ENCODE data around the gene NCCRP1. TPM values are rescaled to one million over a fixed set of nuclear protein-coding genes. Genes with fewer than 3 reads are reported as not detected.

NCCRP1 gene
- total RNA-seq, 1 experiment from 2014 or later, result not detected

DNA sequence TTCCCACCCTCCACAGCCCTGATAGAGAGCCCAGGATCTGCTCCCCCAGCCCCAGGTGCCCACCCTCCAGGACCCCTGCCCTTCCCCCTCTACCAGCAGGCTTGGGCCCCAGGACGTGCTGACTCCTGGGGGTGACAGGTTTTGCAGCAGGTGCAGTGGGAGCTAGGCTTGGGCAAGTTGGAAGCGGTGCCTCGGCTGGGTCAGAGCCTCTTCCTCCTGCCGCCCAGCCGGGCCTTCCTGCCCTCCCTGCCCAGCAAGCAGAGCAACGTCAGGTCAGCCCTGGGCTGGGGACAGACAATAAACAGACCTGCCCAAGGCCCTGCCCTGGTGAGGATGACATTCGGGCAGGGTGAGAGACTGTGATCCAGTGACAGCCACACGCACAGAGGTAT lies 9.2 kb upstream of the NCCRP1 start:
- CTCF ChIA-PET, result interaction anchor here (0.6 to 1.5 kb wide), 5 partner anchors 28 to 76 kb away, joined by 3 to 4 read pairs (median 3); no protein-coding TSS in a partner anchor
- no peak for DNase-seq (ENCODE audit: unreplicated experiment)
- intact Hi-C loops (cut with micrococcal nuclease), result loop anchor here (1.0 kb wide), 2 partner anchors 65 to 135 kb away; no protein-coding TSS in a partner anchor
- peaks cover 4% of the 10 kb centered on the region for H3K36me3 Mint-ChIP-seq (ENCODE audit: insufficient read depth, unreplicated experiment)
- no peaks in the 10 kb centered on the region for H3K9me3 Mint-ChIP-seq (ENCODE audit: unreplicated experiment)
- H3K4me1 Mint-ChIP-seq (ENCODE audit: insufficient read depth, unreplicated experiment), result peaks cover 6% of the 10 kb centered on the region
- H3K27me3 Mint-ChIP-seq (ENCODE audit: insufficient read depth, unreplicated experiment), result no peaks in the 10 kb centered on the region
- POLR2A ChIA-PET, result no interaction called here
- TF ChIP-seq, protein P1, sequence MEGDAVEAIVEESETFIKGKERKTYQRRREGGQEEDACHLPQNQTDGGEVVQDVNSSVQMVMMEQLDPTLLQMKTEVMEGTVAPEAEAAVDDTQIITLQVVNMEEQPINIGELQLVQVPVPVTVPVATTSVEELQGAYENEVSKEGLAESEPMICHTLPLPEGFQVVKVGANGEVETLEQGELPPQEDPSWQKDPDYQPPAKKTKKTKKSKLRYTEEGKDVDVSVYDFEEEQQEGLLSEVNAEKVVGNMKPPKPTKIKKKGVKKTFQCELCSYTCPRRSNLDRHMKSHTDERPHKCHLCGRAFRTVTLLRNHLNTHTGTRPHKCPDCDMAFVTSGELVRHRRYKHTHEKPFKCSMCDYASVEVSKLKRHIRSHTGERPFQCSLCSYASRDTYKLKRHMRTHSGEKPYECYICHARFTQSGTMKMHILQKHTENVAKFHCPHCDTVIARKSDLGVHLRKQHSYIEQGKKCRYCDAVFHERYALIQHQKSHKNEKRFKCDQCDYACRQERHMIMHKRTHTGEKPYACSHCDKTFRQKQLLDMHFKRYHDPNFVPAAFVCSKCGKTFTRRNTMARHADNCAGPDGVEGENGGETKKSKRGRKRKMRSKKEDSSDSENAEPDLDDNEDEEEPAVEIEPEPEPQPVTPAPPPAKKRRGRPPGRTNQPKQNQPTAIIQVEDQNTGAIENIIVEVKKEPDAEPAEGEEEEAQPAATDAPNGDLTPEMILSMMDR (IDR thresholded peaks at IDR 0.05; ENCODE audit: unreplicated experiment), result peak; percentile 17
- no peak overlapping the region for H3K4me3 Mint-ChIP-seq (ENCODE audit: unreplicated experiment)
- no peak overlapping the region for H3K27ac Mint-ChIP-seq (ENCODE audit: low read depth, unreplicated experiment)
- BruUV-seq (replicated peaks), result no TSS peak

- no TSS peak for BruUV-seq (replicated peaks)
- DNase-seq (ENCODE audit: unreplicated experiment), result no peak
- Mint-ChIP-seq H3K27ac (ENCODE audit: low read depth, unreplicated experiment) (no peak overlapping the region), H3K4me1 (ENCODE audit: insufficient read depth, unreplicated experiment) (peaks cover 12% of the 10 kb centered on the region), H3K36me3 (ENCODE audit: insufficient read depth, unreplicated experiment) (peaks cover 7% of the 10 kb centered on the region), H3K4me3 (ENCODE audit: unreplicated experiment) (no peak overlapping the region), H3K9me3 (ENCODE audit: unreplicated experiment) (no peaks in the 10 kb centered on the region), H3K27me3 (ENCODE audit: insufficient read depth, unreplicated experiment) (no peaks in the 10 kb centered on the region)
- intact Hi-C loops (cut with micrococcal nuclease), result no loop called here
- TF ChIP-seq, protein P1 (IDR thresholded peaks at IDR 0.05; ENCODE audit: unreplicated experiment), result no peak
- ChIA-PET CTCF (interaction anchor here (0.8 kb wide), 1 partner anchor 138 kb away, joined by 3 read pairs; no protein-coding TSS in a partner anchor), POLR2A (no interaction called here)
These were observed 7.8 kb upstream of the NCCRP1 start for GRCh38 chr19:39188960-39189359.

DNA sequence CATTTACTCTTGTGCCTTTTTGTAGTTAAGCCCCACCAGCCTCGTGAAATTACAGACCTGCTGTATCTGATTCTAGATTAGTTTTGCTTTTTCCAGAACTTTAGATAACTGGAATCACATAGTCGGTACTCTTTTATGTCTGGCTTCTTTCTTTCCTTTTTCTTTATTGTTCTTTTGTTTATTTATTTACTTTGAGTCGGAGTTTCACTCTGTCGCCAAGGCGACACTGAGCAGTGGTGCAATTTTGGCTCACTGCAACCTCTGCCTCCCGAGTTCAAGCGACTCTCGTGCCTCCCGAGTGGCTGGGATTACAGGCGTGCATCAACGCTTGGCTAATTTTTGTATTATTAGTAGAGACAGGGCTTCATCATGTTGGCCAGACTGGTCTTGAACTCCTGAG lies 6.0 kb upstream of the NCCRP1 start:
- Mint-ChIP-seq H3K27ac (ENCODE audit: low read depth, unreplicated experiment) (no peak overlapping the region), H3K27me3 (ENCODE audit: insufficient read depth, unreplicated experiment) (peaks cover 5% of the 10 kb centered on the region), H3K9me3 (ENCODE audit: unreplicated experiment) (no peaks in the 10 kb centered on the region), H3K36me3 (ENCODE audit: insufficient read depth, unreplicated experiment) (peaks cover 5% of the 10 kb centered on the region), H3K4me3 (ENCODE audit: unreplicated experiment) (no peak overlapping the region), H3K4me1 (ENCODE audit: insufficient read depth, unreplicated experiment) (peaks cover 15% of the 10 kb centered on the region)
- no peak for DNase-seq (ENCODE audit: unreplicated experiment)
- ChIA-PET CTCF (interaction anchor here (0.9 kb wide), 1 partner anchor 103 kb away, joined by 3 read pairs; no protein-coding TSS in a partner anchor), POLR2A (no interaction called here)
- intact Hi-C loops (cut with micrococcal nuclease), result loop anchor here (10.0 kb wide), 1 partner anchor 134 kb away; the partner anchor contains the start of gene LRFN1
- no TSS peak for BruUV-seq (replicated peaks)
- TF ChIP-seq, protein P1 (IDR thresholded peaks at IDR 0.05; ENCODE audit: unreplicated experiment), result no peak

GRCh38 chr19:39192846-39193245 lies 3.9 kb upstream of the NCCRP1 start:
- peaks cover 25% of the 10 kb centered on the region for H3K27me3 Mint-ChIP-seq (ENCODE audit: insufficient read depth, unreplicated experiment)
- peaks cover 18% of the 10 kb centered on the region for H3K4me1 Mint-ChIP-seq (ENCODE audit: insufficient read depth, unreplicated experiment)
- peaks cover 5% of the 10 kb centered on the region for H3K36me3 Mint-ChIP-seq (ENCODE audit: insufficient read depth, unreplicated experiment)
- no peaks in the 10 kb centered on the region for H3K9me3 Mint-ChIP-seq (ENCODE audit: unreplicated experiment)
- no TSS peak for BruUV-seq (replicated peaks)
- intact Hi-C loops (cut with micrococcal nuclease), result loop anchor here (10.0 kb wide), 1 partner anchor 132 kb away; the partner anchor contains the start of gene LRFN1
- no peak overlapping the region for H3K27ac Mint-ChIP-seq (ENCODE audit: low read depth, unreplicated experiment)
- TF ChIP-seq, protein P1 (IDR thresholded peaks at IDR 0.05; ENCODE audit: unreplicated experiment), result no peak
- ChIA-PET CTCF (no interaction called here), POLR2A (no interaction called here)
- H3K4me3 Mint-ChIP-seq (ENCODE audit: unreplicated experiment), result no peak overlapping the region
- peak; percentile 51 for DNase-seq (ENCODE audit: unreplicated experiment)
